Gastroesophageal sphincter (tissue), 4 donors: ENCODE data around the gene IQGAP2. TPM values are rescaled to one million over a fixed set of nuclear protein-coding genes. Genes with fewer than 3 reads are reported as not detected.

ENCODE experiments used
- ATAC-seq: fragments of 150-250 bp; one replicate; pipeline ENCODE4 v1.9.1; 2016; ENCODE audit warnings: mild to moderate bottlenecking, moderate library complexity
- H3K27ac ChIP-seq, 4 donors: fragments of 200-600 bp; sonication (generic) in 3 of 4; 1 replicate in 3 of 4; 2 replicates in 1 of 4; pipeline ENCODE4 v1.5.1; 2016 to 2019
- H3K27me3 ChIP-seq: fragments of 200-600 bp; sonication (generic); one replicate; pipeline ENCODE4 v1.5.1; 2019
- H3K36me3 ChIP-seq, 2 donors: fragments of 200-600 bp; sonication (generic); one replicate each; pipeline ENCODE4 v1.5.1; 2019; ENCODE audit warnings: control low read depth in 1 of 2
- H3K4me1 ChIP-seq, 3 donors: fragments of 200-600 bp; sonication (generic); 1 replicate in 2 of 3; 2 replicates in 1 of 3; pipeline ENCODE4 v1.5.1; 2016 to 2019; ENCODE audit warnings: control low read depth in 2 of 3
- H3K4me3 ChIP-seq, 2 donors: fragments of 200-600 bp; sonication (generic); one replicate each; pipeline ENCODE4 v1.5.1; 2019; ENCODE audit warnings: mild to moderate bottlenecking in 1 of 2, moderate library complexity in 1 of 2
- H3K9me3 ChIP-seq, 3 donors: fragments of 200-600 bp; sonication (generic); one replicate each; pipeline ENCODE4 v1.5.1; 2017 to 2019; ENCODE audit warnings: control low read depth in 2 of 3
- CTCF ChIP-seq, 4 experiments: fragments of 200-600 bp in 2 of 4; fragments of 450-650 bp in 2 of 4; sonication (generic) in 1 of 4; IDR thresholded peaks; one replicate each; pipeline ENCODE4 v1.5.1; 2017 to 2019; ENCODE audit warnings: antibody characterized with exemption in 4 of 4, mild to moderate bottlenecking in 2 of 4, moderate library complexity in 2 of 4
- EP300 ChIP-seq: sonication (generic); formaldehyde crosslinking; IDR thresholded peaks from one replicate; pipeline ENCODE4 v1.6.1; 2017; ENCODE audit warnings: antibody characterized with exemption, mild to moderate bottlenecking
- POLR2A ChIP-seq, 2 donors: fragments of 450-650 bp; IDR thresholded peaks; one replicate each; pipeline ENCODE4 v1.6.1; 2017; ENCODE audit warnings: antibody characterized with exemption in 2 of 2, mild to moderate bottlenecking in 2 of 2, moderate library complexity in 1 of 2
- POLR2AphosphoS5 ChIP-seq: sonication (generic); formaldehyde crosslinking; IDR thresholded peaks from one replicate; pipeline ENCODE4 v1.6.1; 2017; ENCODE audit warnings: antibody characterized with exemption
- WGBS, 2 donors: methylation state at CpG; one replicate each; pipeline ENCODE4 v1.1.5; 2018; ENCODE audit warnings: low coverage in 1 of 2; 5-methylcytosine and 5-hydroxymethylcytosine counted together
- total RNA-seq, 4 donors: library from RNA; depleted of rRNA; stranded (reverse); fragments of >200 nt; gene quantifications; one replicate each; pipeline ENCODE4 v1.1.0, GENCODE V29; 2016

IQGAP2 gene
- total RNA-seq, 4 donors from 2014 or later, result 15.7 to 34.4 (median 25.8) TPM

GRCh38 chr5:76412511-76412910, 9.4 kb downstream of the IQGAP2 start:
- TF ChIP-seq POLR2AphosphoS5 (no peak), EP300 (no peak), CTCF (IDR thresholded peaks at IDR 0.05) (no peak), POLR2A (IDR thresholded peaks at IDR 0.05) (no peak)
- Histone ChIP-seq H3K36me3 (no peaks in the 10 kb centered on the region), H3K27ac (no peak overlapping the region), H3K9me3 (no peaks in the 10 kb centered on the region), H3K4me1 (no peaks in the 10 kb centered on the region), H3K27me3 (no peaks in the 10 kb centered on the region), H3K4me3 (no peak overlapping the region)
- ATAC-seq, result no peak

GRCh38 chr5:76413746-76414145, 10.7 kb downstream of the IQGAP2 start:
- Histone ChIP-seq H3K4me3 (no peak overlapping the region), H3K27me3 (no peaks in the 10 kb centered on the region), H3K9me3 (no peaks in the 10 kb centered on the region), H3K36me3 (no peaks in the 10 kb centered on the region), H3K4me1 (no peaks in the 10 kb centered on the region), H3K27ac (no peak overlapping the region)
- no peak for ATAC-seq
- WGBS, 2 donors, result 90 to 98% methylated on average over 5 of the region's 5 CpGs
- TF ChIP-seq POLR2AphosphoS5 (no peak), CTCF (IDR thresholded peaks at IDR 0.05) (no peak), EP300 (no peak), POLR2A (IDR thresholded peaks at IDR 0.05) (no peak)

GRCh38 chr5:76414788-76415187, 11.7 kb downstream of the IQGAP2 start:
- ATAC-seq, result no peak
- Histone ChIP-seq H3K9me3 (no peaks in the 10 kb centered on the region), H3K27me3 (no peaks in the 10 kb centered on the region), H3K27ac (no peak overlapping the region), H3K36me3 (no peaks in the 10 kb centered on the region), H3K4me3 (no peak overlapping the region), H3K4me1 (no peaks in the 10 kb centered on the region)
- no peak for TF ChIP-seq POLR2A (IDR thresholded peaks at IDR 0.05)
- no peak for TF ChIP-seq EP300
- WGBS, 2 donors, result 61 to 77% methylated on average over 3 of the region's 3 CpGs

- no peak for ATAC-seq
- H3K4me1 ChIP-seq, result no peaks in the 10 kb centered on the region
- WGBS, 2 donors, result 72 to 94% methylated on average over 2 of the region's 2 CpGs
Observed at GRCh38 chr5:76415855-76416254, 12.8 kb downstream of the IQGAP2 start.

GRCh38 chr5:76419597-76420298, 16.7 kb downstream of the IQGAP2 start:
- no peak for ATAC-seq
- H3K4me3 ChIP-seq, result no peak overlapping the region
- H3K36me3 ChIP-seq, result no peaks in the 10 kb centered on the region
- H3K4me1 ChIP-seq, result no peaks in the 10 kb centered on the region
- H3K27ac ChIP-seq, result no peak overlapping the region
- WGBS, 2 donors, result 100% methylated on average over 1 of the region's 1 CpG; no CpG with 5 or more reads in 1 of the 2 donors
- H3K9me3 ChIP-seq, result no peaks in the 10 kb centered on the region
- no peaks in the 10 kb centered on the region for H3K27me3 ChIP-seq
- no peak for TF ChIP-seq POLR2AphosphoS5
- no peak for TF ChIP-seq EP300
- no peak for TF ChIP-seq CTCF (IDR thresholded peaks at IDR 0.05)
- no peak for TF ChIP-seq POLR2A (IDR thresholded peaks at IDR 0.05)

More at GRCh38 chr5:76415855-76416254, 12.8 kb downstream of the IQGAP2 start:
- Histone ChIP-seq H3K4me3 (no peak overlapping the region), H3K27ac (no peak overlapping the region), H3K27me3 (no peaks in the 10 kb centered on the region), H3K9me3 (no peaks in the 10 kb centered on the region), H3K36me3 (no peaks in the 10 kb centered on the region)
- TF ChIP-seq POLR2A (IDR thresholded peaks at IDR 0.05) (no peak), EP300 (no peak), POLR2AphosphoS5 (no peak)

- 14 to 25% methylated on average over 4 of the region's 4 CpGs for WGBS, 2 donors
- no peaks in the 10 kb centered on the region for H3K27me3 ChIP-seq
- H3K4me1 ChIP-seq, result no peaks in the 10 kb centered on the region
Observed at GRCh38 chr5:76422227-76422626, 19.1 kb downstream of the IQGAP2 start.

More at GRCh38 chr5:76422227-76422626, 19.1 kb downstream of the IQGAP2 start:
- no peaks in the 10 kb centered on the region for H3K9me3 ChIP-seq
- no peak overlapping the region for H3K27ac ChIP-seq
- TF ChIP-seq POLR2AphosphoS5, result no peak
- TF ChIP-seq CTCF (IDR thresholded peaks at IDR 0.05), result no peak
- no peak for TF ChIP-seq EP300
- TF ChIP-seq POLR2A (IDR thresholded peaks at IDR 0.05), result no peak
- no peak for ATAC-seq
- no peaks in the 10 kb centered on the region for H3K36me3 ChIP-seq
- H3K4me3 ChIP-seq, result no peak overlapping the region
